ENCODE data around the gene PATJ.
"Not testable (repeated sequence)": the region's sequence is repeated elsewhere in the genome, so short reads cannot be mapped to it uniquely, and the experiment has no call there.

Gene PATJ, protein sequence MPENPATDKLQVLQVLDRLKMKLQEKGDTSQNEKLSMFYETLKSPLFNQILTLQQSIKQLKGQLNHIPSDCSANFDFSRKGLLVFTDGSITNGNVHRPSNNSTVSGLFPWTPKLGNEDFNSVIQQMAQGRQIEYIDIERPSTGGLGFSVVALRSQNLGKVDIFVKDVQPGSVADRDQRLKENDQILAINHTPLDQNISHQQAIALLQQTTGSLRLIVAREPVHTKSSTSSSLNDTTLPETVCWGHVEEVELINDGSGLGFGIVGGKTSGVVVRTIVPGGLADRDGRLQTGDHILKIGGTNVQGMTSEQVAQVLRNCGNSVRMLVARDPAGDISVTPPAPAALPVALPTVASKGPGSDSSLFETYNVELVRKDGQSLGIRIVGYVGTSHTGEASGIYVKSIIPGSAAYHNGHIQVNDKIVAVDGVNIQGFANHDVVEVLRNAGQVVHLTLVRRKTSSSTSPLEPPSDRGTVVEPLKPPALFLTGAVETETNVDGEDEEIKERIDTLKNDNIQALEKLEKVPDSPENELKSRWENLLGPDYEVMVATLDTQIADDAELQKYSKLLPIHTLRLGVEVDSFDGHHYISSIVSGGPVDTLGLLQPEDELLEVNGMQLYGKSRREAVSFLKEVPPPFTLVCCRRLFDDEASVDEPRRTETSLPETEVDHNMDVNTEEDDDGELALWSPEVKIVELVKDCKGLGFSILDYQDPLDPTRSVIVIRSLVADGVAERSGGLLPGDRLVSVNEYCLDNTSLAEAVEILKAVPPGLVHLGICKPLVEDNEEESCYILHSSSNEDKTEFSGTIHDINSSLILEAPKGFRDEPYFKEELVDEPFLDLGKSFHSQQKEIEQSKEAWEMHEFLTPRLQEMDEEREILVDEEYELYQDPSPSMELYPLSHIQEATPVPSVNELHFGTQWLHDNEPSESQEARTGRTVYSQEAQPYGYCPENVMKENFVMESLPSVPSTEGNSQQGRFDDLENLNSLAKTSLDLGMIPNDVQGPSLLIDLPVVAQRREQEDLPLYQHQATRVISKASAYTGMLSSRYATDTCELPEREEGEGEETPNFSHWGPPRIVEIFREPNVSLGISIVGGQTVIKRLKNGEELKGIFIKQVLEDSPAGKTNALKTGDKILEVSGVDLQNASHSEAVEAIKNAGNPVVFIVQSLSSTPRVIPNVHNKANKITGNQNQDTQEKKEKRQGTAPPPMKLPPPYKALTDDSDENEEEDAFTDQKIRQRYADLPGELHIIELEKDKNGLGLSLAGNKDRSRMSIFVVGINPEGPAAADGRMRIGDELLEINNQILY (N-terminal part only)

DNA sequence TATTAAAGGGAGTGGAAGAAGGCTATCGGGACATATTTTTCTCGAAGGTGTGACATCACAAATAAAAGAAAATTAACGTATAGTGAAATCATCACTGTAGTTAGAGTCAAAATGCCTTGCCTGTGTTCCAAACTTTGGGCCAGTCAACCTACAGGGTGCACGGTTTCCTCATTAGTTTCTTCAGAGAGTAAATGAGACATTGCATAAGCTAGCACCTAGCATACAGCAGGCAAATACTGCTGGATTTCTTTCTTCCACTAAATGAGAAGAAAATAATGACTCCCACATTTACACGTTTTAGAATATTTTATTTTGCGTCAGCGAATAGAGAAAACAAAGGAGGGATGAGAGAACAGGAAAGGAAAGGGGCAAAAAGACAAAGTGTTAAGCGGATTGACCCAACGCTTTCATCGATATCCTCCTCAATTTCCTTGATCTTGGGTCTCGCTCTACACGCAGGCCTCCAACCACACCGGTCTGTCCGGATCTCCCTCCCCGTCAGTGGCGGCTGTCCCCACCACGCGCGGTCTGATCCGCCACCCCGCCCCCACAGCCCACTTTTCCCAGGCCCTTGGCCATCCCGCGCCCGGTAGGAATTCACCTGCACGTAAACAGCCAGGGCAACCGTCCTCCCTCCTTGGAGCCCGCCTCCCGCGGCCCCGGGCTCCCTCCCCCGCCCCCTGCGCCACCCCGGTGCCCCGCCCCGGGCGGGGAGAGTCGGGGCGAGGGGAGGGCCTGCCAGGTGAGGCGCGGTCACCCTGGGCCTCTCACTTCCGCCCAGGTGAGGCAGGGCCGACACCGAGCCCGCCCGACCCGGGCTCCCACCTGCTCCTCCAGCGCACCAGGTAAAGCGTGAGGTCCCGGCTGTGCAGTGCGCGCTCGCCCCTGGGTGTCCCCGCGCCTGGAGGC is at the start of gene PATJ:
Gene PATJ (plus strand): TSS at position 770 of the 909 bp plus-strand sequence. CDS start 20,413 bp downstream, outside the sequence.
- DNase-seq (ENCODE audit: low spot score), result peak; percentile 60

DNA sequence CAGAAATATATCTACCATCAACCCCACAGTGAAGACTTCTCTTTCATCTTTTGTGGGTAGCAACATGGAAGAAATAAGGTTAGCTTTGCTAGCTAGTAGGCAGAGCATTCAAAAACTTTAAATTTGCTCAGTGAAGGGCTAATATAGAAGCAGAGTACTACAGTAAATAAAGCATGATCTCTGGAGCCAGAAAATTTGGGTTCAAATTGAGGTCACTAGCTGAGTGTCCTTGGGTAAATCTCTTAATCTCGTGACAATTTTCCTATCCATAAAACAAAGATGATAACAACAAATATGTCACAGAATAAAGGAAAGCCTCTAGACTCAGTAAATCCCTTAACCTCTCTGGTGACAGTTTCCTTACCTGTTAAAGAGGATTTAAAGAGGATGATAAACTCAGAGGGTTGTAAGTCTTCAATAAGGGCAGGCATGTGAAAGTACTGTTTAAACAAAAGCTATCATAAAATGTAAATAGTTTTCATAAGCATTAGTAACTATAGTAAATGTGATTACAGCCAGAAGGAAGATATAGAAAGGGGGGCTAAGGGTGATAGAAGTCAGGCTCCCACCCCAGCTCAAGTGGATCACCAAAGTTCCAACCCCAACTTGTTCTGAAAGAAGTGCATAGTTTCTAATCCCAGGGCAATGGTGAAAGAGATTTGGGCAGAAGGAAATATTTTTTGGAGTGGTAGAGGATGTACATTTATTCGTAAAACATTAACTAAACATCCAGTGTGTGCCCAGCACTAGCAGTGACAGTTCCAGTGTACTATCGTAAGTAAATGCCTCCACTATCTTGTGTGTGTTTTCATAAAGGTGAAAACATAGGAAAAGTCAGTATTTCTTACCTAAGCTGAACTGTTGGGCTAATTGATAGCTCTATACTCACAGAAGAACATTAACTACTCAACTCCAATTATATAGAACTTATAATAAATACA is 42.1 kb upstream of the PATJ start:
- DNase-seq (ENCODE audit: low spot score), result no peak

DNA sequence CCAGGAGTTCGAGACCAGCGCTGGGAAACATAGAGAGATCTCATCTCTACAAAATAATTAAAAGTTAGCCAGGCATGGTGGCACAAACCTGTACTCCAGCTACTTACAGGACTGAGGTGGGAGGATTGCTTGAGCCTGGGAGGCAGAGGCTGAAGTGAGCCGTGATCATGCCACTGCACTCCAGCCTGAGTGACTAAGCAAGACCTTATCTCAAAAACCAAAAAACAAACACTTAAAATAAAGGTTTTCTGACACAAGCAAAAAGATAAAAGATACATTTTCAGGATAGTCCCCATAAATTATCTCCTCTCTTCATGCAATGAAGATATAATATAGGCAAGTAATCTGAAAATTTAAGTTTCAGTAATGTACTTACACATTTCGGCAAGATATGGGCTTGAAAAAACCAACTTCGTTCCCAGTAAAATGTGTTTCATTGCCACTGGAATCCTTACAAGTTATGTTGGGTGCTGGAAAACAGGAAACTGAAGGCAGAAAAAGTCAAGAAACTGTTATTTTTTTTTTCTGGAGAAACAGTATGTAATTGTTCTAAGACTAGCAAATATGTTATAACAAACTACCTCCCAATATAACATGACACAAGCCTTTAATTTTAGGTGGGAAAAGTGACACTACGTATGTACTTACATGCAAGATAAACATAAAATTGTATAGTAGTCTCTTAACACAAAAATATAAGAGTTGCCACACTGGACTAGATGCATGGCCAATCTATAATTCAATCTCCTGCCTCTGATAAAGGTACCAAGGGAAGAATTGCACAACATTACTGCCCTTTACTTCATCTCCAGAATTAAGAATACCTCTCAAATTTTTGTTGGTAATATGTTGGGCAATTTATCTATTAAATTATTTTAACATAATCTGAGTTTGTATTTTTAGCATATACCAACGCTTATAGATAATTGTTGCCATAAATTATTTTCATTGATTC is 33.0 kb upstream of the PATJ start:
- DNase-seq (ENCODE audit: low spot score), result no peak

- DNase-seq (ENCODE audit: low spot score), result no peak
These were observed 32.4 kb upstream of the PATJ start for GRCh38 chr1:61709908-61710289.

DNA sequence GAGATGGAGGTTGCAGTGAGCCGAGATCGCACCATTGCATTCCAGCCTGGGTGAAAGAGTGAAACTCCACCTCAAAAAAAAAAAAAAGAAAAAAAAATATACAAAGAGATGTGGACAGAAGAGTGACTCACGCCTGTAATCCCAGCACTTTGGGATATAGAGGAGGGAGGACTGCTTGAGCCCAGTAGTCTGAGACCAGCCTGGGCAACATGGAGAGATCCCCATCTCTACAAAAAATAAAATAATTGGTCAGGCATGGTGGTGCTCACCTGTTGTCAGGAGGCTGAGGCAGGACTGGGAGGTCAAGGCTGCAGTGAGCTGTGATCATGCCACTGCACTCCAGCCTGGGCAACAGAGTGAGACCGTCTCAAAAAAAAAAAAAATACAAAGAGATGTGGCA is 31.0 kb upstream of the PATJ start:
- DNase-seq (ENCODE audit: low spot score), result not testable (repeated sequence)

DNA sequence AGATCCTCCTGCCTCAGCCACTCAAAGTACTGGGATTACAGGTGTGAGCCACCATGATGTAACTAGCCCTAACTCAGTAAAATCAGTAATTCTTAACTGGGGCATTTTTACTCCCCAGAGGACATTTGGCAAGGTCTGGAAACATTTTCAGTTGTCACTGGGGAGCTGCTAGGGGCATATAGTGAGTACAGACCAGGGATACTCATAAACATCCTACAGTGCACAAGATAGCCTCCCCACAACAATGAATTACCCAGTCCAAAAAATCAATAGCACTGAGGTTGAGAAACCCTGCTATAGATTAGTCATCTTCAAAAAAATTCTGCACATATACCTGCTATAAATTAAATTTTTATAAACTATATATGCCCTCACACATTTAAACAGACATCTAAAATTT is 30.3 kb upstream of the PATJ start:
- DNase-seq (ENCODE audit: low spot score), result no peak

DNA sequence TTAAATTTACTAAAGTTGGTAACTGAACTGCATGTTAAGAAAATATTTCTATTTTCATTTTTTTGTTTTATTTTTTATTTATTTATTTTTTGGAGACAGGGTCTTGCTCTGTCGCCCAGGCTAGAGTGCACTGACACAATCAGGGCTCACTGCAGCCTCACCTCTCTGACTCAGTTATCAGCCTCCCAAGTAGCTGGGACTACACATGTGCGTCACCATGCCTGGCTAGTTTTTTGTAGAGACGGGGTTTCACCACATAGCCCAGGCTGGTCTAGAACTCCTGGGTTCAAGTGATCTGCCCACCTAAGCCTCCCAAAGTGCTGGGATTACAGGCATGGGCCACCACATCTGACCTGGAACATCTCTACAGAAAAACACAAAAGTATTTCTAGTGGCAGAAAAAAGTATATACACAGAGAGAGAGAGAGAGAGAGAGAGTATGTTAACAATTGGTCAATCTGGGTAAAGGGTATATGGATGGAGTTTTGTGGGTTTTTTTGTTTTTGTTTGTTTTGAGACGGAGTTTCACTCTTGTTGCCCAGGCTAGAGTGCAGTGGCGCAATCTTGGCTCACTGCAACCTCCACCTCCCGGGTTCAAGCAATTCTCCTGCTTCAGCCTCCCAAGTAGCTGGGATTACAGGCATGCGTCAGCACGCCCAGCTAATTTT is 23.1 kb upstream of the PATJ start:
- DNase-seq (ENCODE audit: low spot score), result not testable (repeated sequence)

DNA sequence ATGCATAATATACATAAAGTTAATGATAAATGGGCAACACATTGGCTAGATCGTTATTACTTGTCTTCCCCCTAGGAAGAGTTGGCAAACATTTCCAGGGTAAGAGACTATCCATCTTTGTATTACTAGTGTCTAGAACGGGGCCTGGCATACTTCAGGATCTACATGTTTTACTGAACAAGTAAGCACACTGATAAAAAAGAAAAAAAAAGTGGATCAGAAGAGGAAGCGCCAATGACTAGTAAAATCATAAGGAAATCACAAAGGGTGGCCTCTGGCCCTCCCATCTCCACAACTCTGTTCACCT is 17.8 kb upstream of the PATJ start:
- no peak for DNase-seq (ENCODE audit: low spot score)

DNA sequence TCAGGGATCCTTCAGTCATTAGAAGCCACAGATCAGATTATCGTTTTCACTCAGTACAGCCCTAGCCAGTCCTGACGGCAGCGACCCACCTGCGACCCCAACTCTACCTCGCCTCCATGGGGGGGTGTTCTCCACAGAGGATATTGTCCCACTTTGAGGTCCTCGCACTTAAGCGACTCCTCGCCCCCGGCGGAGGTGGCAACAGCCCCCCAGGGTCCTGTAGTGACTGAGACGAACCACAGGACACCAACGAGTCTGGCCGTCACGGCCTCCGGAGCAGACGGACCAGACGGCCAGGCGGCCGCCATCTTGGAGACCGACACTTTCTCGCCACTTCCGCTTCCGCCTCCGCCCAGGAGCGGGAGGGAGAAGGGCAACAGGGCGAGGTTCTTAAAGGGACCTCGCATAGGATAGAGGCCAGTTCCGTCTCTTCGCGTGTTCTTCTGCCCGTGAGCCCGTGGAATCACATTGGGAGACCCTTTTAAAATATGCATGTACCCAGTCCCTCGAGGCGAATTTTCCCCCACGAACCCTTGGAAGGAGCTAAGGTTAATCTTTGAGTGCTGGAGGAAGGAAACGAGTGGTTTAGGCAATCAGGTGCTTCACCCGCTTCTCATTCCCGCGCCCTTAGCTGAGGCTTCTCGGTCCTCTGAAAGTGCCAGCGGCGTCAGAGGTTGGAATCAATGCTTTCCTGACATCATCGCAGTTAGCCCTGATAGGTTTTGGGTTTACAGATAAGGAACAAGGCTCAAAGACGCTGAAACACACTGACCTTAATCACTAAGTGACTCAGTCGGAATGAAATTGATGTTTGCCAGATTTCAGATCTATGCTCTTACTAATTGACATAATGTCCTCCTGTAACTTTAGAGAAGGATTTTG is 17.2 kb upstream of the PATJ start, which contains the start of gene TM2D1:
Gene TM2D1 (minus strand): TSS at position 329 of the 882 bp plus-strand sequence. CDS start 21 bp downstream, at position 308.
- DNase-seq (ENCODE audit: low spot score), result peak; percentile 85

DNA sequence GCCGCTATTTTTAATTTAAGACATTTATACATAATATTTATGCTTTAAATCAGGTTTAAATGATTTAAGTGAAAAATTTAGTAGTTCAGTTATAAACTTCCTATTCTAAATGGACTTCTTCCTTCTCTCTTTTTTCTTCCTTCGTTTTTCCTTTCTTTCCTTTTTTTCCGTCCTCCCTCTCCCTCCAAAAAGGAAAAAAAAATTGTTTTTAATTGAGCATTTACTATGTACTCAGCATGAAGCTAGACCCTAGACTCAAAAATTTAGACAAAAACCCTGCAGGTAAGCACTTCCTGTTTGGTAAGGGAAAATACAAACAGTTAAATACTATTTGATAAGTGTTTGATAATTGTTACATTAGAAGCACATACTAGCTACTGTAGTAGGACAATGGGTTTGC is 14.7 kb upstream of the PATJ start:
- DNase-seq (ENCODE audit: low spot score), result no peak

DNA sequence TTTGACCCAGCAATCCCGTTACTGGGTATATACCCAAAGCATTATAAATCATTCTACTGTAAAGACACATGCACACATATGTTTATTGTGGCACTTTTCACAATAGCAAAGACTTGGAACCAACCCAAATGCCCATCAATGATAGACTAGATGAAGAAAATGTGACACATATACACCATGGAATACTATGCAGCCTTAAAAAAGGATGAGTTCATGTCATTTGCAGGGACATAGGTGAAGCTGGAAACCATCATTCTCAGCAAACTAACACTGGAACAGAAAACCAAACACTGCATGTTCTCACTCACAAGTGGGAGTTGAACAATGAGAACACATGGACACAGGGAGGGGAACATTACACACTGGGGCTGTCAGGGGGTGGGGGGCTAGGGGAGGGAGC is 11.6 kb upstream of the PATJ start:
- DNase-seq (ENCODE audit: low spot score), result not testable (repeated sequence)

- no peak for DNase-seq (ENCODE audit: low spot score)
These were observed 9.6 kb upstream of the PATJ start for GRCh38 chr1:61732726-61733125.

DNA sequence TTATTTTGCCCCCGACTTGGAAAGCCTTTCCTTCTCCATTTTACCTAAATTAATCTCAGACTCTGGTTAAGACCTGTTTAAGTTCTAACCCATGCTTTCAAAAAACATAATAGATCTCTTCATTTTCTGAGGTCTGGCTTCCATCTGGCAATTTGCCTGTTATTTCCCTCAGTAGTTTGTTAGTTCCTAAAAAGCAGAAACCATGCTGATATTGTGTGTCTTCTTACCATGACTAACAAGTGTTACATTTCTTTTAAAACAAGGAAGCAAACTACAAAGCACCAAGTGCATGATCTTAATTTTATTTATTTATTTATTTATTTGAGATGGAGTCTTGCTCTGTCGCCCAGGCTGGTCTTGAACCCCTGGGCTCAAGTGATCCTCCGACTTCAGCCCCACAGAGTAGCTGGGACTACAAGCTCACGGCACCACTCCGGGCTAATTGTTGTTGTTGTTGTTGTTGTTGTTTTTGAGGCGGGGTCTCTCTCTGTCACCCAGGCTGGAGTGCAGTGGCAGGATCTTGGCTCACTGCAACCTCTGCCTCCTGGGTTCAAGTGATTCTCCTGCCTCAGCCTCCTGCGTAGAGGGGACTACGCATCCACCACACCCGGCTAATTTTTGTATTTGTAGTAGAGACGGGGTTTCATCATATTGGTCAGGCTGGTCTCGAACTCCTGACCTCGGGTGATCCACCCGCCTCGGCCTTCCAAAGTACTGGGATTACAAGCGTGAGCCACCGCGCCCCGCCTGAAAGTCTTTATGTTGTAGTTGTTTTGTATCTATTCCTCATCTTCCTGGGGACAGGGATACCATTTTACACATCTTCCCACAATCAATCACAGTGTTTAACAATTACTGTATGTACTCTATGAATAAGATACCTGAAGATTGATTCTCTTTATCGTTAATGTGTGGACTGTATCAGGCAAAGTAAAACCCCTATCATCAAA is 1.3 kb upstream of the PATJ start:
- DNase-seq (ENCODE audit: low spot score), result no peak

DNA sequence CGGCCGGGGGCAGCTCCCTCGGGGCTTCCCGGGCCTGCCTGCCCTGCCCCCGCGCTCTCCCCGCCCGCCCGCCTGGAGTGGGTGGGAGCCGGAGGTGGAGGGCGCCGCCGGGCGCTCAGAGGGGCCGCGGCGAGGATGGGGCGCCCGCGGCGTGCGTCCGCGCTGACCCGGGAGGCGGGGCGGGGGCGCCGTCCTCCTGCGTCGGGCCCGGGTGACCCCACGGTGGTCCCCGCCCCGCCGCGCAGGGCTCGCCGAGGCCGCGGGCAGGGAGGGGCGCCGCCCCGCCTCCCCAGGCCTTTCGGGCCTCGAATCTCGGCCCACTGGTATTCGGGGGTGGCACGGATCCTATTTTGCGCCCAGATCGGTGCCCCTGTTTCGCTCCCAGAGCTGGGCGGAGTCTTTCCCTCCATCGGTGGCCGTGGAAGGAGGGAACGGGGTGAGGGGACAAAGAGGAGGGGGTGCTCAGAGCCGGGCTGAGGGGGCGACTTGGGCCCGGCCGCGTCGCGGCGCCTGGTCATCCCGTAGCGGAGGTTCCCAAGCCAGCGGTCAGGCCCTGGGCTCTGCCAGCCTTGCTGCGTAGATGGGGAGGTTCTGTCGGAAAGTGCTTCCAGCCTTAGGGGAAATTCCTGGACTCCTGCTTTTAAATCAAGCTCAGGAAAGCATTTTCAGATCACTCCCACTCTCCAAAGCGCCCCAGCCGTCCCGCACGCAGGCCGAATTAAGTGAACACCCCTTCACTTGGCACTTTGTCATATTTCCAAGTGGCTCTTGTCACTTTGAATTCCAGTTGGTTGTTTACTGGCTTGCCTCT is 545 bp downstream of the PATJ start:
- DNase-seq (ENCODE audit: low spot score), result no peak

GRCh38 chr1:61743431-61743705 is 1.1 kb downstream of the PATJ start:
- no peak for DNase-seq (ENCODE audit: low spot score)
